Measurements from ENCODE around the gene UROC1.

The UROC1 gene

GRCh38 chr3:126547721-126548120, 30.1 kb upstream of the UROC1 start:
- CTCF ChIA-PET = no interaction called here
- H3K27ac ChIP-seq = no peak overlapping the region
- no peak for DNase-seq (ENCODE audit: low spot score)
- TF ChIP-seq CTCF (conservative IDR thresholded peaks at IDR 0.05; ENCODE audit: low read depth) = no peak
- POLR2A ChIA-PET (ENCODE audit: low non-redundant PET) = no interaction called here

GRCh38 chr3:126546549-126547239, 29.1 kb upstream of the UROC1 start:
- no peak overlapping the region for H3K27ac ChIP-seq
- no peak for DNase-seq (ENCODE audit: low spot score)
- no peak for TF ChIP-seq CTCF (conservative IDR thresholded peaks at IDR 0.05; ENCODE audit: low read depth)
- CTCF ChIA-PET = interaction anchor here (0.6 kb wide), 1 partner anchor 655 kb away, joined by 3 read pairs; no protein-coding TSS in a partner anchor
- POLR2A ChIA-PET (ENCODE audit: low non-redundant PET) = no interaction called here

- no peak for DNase-seq (ENCODE audit: low spot score)
- ChIA-PET CTCF (interaction anchor here (0.6 kb wide), 1 partner anchor 656 kb away, joined by 3 read pairs; no protein-coding TSS in a partner anchor), POLR2A (ENCODE audit: low non-redundant PET) (no interaction called here)
- no peak for TF ChIP-seq CTCF (conservative IDR thresholded peaks at IDR 0.05; ENCODE audit: low read depth)
- H3K27ac ChIP-seq = no peak overlapping the region
Observed at GRCh38 chr3:126546013-126546412, 28.4 kb upstream of the UROC1 start.

GRCh38 chr3:126545544-126545943, 28.0 kb upstream of the UROC1 start:
- POLR2A ChIA-PET (ENCODE audit: low non-redundant PET) = no interaction called here
- no peak for DNase-seq (ENCODE audit: low spot score)
- CTCF ChIA-PET = no interaction called here
- H3K27ac ChIP-seq = no peak overlapping the region
- TF ChIP-seq CTCF (conservative IDR thresholded peaks at IDR 0.05; ENCODE audit: low read depth) = no peak

GRCh38 chr3:126544596-126545281, 27.2 kb upstream of the UROC1 start:
- H3K27ac ChIP-seq = no peak overlapping the region
- no peak for DNase-seq (ENCODE audit: low spot score)
- no peak for TF ChIP-seq CTCF (conservative IDR thresholded peaks at IDR 0.05; ENCODE audit: low read depth)
- POLR2A ChIA-PET (ENCODE audit: low non-redundant PET) = no interaction called here
- CTCF ChIA-PET = no interaction called here

- TF ChIP-seq CTCF (conservative IDR thresholded peaks at IDR 0.05; ENCODE audit: low read depth) = no peak
- CTCF ChIA-PET = no interaction called here
- POLR2A ChIA-PET (ENCODE audit: low non-redundant PET) = no interaction called here
- H3K27ac ChIP-seq = no peak overlapping the region
- DNase-seq (ENCODE audit: low spot score) = no peak
Observed at GRCh38 chr3:126543457-126544061, 26.0 kb upstream of the UROC1 start.
